Caki2 (cell line): ENCODE data around the gene CDH16. TPM values are rescaled to one million over a fixed set of nuclear protein-coding genes. Genes with fewer than 3 reads are reported as not detected.
"Not testable (repeated sequence)": the region's sequence is repeated elsewhere in the genome, so short reads cannot be mapped to it uniquely, and the experiment has no call there.

ENCODE experiments used
- DNase-seq: peaks from one replicate; pipeline ENCODE4 v3.0.0-alpha.2; 2015; ENCODE audit warnings: low read depth
- in situ Hi-C: cut with HindIII; loops from 2 replicates; pipeline ENCODE4 v1.10.0; 2016; ENCODE audit warnings: low sequenced_read_pairs, low pct_unique_long_range_greater_than_20kb, mixed read lengths
- total RNA-seq: library from RNA; depleted of rRNA; stranded (reverse); fragments of >200 nt; shearing (Covaris generic); gene quantifications from 2 replicates; pipeline ENCODE4 v1.2.3, GENCODE V29; 2014; ENCODE audit warnings: low replicate concordance

The CDH16 gene
- total RNA-seq, 1 experiment from 2014 or later: 56.1 TPM

GRCh38 chr16:66903544-66904427 is 14.9 kb downstream of the CDH16 start:
- no peak for DNase-seq
- in situ Hi-C loops: no loop called here

- DNase-seq: no peak
- in situ Hi-C loops: no loop called here
Observed at GRCh38 chr16:66902648-66903543, 15.8 kb downstream of the CDH16 start.

- no peak for DNase-seq
- in situ Hi-C loops: no loop called here
Observed at GRCh38 chr16:66901626-66902025, 17.1 kb downstream of the CDH16 start.

- in situ Hi-C loops: no loop called here
- DNase-seq: no peak
Observed at GRCh38 chr16:66900721-66901441, 17.8 kb downstream of the CDH16 start.

- in situ Hi-C loops: no loop called here
- peak; percentile 77 for DNase-seq
Observed at GRCh38 chr16:66899945-66900710, 18.6 kb downstream of the CDH16 start.

- DNase-seq: peak; percentile 72
- in situ Hi-C loops: no loop called here
Observed at GRCh38 chr16:66899310-66899944, 19.3 kb downstream of the CDH16 start.

GRCh38 chr16:66898933-66899309 is 19.8 kb downstream of the CDH16 start:
- in situ Hi-C loops: no loop called here
- DNase-seq: no peak

- DNase-seq: peak; percentile 64
- in situ Hi-C loops: no loop called here
Observed at GRCh38 chr16:66898207-66898606, 20.5 kb downstream of the CDH16 start.

GRCh38 chr16:66896682-66897081 is 22.0 kb downstream of the CDH16 start:
- in situ Hi-C loops, DNase-seq: not testable (repeated sequence)

- DNase-seq: no peak
- in situ Hi-C loops: no loop called here
Observed at GRCh38 chr16:66895999-66896398, 22.7 kb downstream of the CDH16 start.

GRCh38 chr16:66895689-66895979 is 23.1 kb downstream of the CDH16 start:
- DNase-seq: no peak
- in situ Hi-C loops: no loop called here

- in situ Hi-C loops: no loop called here
Observed at GRCh38 chr16:66894948-66895688, 23.6 kb downstream of the CDH16 start.

GRCh38 chr16:66894055-66894454 is 24.6 kb downstream of the CDH16 start:
- no peak for DNase-seq
- in situ Hi-C loops: no loop called here

More at GRCh38 chr16:66894948-66895688, 23.6 kb downstream of the CDH16 start:
- DNase-seq: peak; percentile 70

GRCh38 chr16:66891797-66892196 is 26.9 kb downstream of the CDH16 start:
- DNase-seq: no peak
- in situ Hi-C loops: no loop called here

- no peak for DNase-seq
- in situ Hi-C loops: no loop called here
Observed at GRCh38 chr16:66891360-66891759, 27.3 kb downstream of the CDH16 start.

- no peak for DNase-seq
- in situ Hi-C loops: no loop called here
Observed at GRCh38 chr16:66890799-66891198, 27.9 kb downstream of the CDH16 start.

- in situ Hi-C loops: no loop called here
- no peak for DNase-seq
Observed at GRCh38 chr16:66889622-66890021, 29.1 kb downstream of the CDH16 start.
